ENCODE measurements around the gene CHSY1. TPM values are rescaled to one million over a fixed set of nuclear protein-coding genes. Genes with fewer than 3 reads are reported as not detected.

CHSY1 gene
- polyA plus RNA-seq, 3 donors: 2.7 to 19.0 (median 3.0) TPM

GRCh38 chr15:101286471-101287114, 34.7 kb upstream of the CHSY1 start:
- Histone ChIP-seq H3K27ac (ENCODE audit: low read depth in 1 of 2, low read length in 2 of 2) (peak overlapping the region in 1 of 2 donors; percentile 48), H4K20me1 (ENCODE audit: insufficient read depth, low read length) (peaks cover 46% of the 10 kb centered on the region), H3K9me3 (replicated peaks in 1 of 2; ENCODE audit: control insufficient read depth in 1 of 2, insufficient read depth in 1 of 2, low read length in 2 of 2) (no peaks in the 10 kb centered on the region), H3K4me2 (replicated peaks; ENCODE audit: extremely low read depth, low read length, poor library complexity, severe bottlenecking) (no peak overlapping the region), H3K36me3 (replicated peaks in 1 of 2; ENCODE audit: control insufficient read depth in 1 of 2, insufficient read depth in 2 of 2, low read length in 2 of 2) (peaks cover 68 to 96% of the 10 kb centered on the region in 2 donors), H3K4me3 (replicated peaks in 1 of 3; ENCODE audit: low read depth in 2 of 3, low read length in 3 of 3) (no peak overlapping the region), H2AFZ (ENCODE audit: insufficient read depth, low read depth, low read length, poor library complexity, severe bottlenecking) (no peak overlapping the region), H3K79me2 (ENCODE audit: insufficient read depth, low read length) (peaks cover 46% of the 10 kb centered on the region), H3K27me3 (ENCODE audit: control insufficient read depth in 2 of 2, insufficient read depth in 2 of 2, low read length in 2 of 2) (no peaks in the 10 kb centered on the region), H3K4me1 (ENCODE audit: control insufficient read depth in 1 of 2, insufficient read depth in 2 of 2, low read length in 2 of 2) (no peaks in the 10 kb centered on the region), H3K9ac (ENCODE audit: insufficient read depth, low read length, poor library complexity, severe bottlenecking) (no peak overlapping the region)
- peaks cover 78 to 89% of the 10 kb centered on the region in 2 donors for H3K36me3 Mint-ChIP-seq
- no peaks in the 10 kb centered on the region for H3K27me3 Mint-ChIP-seq (ENCODE audit: low read depth in 3 of 3)
- no peak for DNase-seq
- TF ChIP-seq, protein P1, sequence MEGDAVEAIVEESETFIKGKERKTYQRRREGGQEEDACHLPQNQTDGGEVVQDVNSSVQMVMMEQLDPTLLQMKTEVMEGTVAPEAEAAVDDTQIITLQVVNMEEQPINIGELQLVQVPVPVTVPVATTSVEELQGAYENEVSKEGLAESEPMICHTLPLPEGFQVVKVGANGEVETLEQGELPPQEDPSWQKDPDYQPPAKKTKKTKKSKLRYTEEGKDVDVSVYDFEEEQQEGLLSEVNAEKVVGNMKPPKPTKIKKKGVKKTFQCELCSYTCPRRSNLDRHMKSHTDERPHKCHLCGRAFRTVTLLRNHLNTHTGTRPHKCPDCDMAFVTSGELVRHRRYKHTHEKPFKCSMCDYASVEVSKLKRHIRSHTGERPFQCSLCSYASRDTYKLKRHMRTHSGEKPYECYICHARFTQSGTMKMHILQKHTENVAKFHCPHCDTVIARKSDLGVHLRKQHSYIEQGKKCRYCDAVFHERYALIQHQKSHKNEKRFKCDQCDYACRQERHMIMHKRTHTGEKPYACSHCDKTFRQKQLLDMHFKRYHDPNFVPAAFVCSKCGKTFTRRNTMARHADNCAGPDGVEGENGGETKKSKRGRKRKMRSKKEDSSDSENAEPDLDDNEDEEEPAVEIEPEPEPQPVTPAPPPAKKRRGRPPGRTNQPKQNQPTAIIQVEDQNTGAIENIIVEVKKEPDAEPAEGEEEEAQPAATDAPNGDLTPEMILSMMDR (IDR thresholded peaks at IDR 0.05): no peak
- peaks cover 3% of the 10 kb centered on the region for H3K4me1 Mint-ChIP-seq
- 100% methylated on average over 4 of the region's 9 CpGs for WGBS (ENCODE audit: insufficient coverage)
- intact Hi-C loops (cut with micrococcal nuclease): no loop called here
- peak overlapping the region in 3 of 7 donors; percentile 9 to 65 (median 37) for H3K27ac Mint-ChIP-seq
- peaks cover 0 to 4% (median 0%) of the 10 kb centered on the region in 7 donors for H3K9me3 Mint-ChIP-seq
- H3K4me3 Mint-ChIP-seq: no peak overlapping the region

DNA sequence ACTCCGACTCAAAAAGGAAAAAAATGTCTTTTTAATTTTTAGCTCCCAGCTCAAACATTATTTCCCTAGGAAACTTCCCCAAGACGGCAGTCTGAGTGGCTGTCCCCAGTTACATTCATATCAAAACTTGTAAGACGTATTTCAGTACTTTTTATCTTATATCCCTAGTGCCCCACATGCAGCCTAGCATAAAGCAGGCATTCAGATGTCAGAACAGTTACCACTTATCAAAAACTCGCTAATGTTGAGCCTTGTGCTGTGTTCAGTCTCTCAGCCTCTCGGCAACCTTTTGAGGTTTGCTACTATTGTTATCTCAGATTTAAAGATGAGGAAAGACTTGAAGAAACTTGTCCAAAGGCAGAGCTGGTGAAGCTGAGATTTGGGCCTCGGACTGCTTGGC, 32.1 kb upstream of the CHSY1 start:
- H3K4me3 ChIP-seq (replicated peaks in 1 of 3; ENCODE audit: low read depth in 2 of 3, low read length in 3 of 3): no peak overlapping the region
- H3K79me2 ChIP-seq (ENCODE audit: insufficient read depth, low read length): peaks cover 20% of the 10 kb centered on the region
- H3K9me3 Mint-ChIP-seq: peaks cover 0 to 4% (median 0%) of the 10 kb centered on the region in 7 donors
- WGBS (ENCODE audit: insufficient coverage): 97% methylated on average over 4 of the region's 6 CpGs
- peaks cover 83 to 91% of the 10 kb centered on the region in 2 donors for H3K36me3 Mint-ChIP-seq
- H3K27me3 ChIP-seq (ENCODE audit: control insufficient read depth in 2 of 2, insufficient read depth in 2 of 2, low read length in 2 of 2): no peaks in the 10 kb centered on the region
- no peak overlapping the region for H3K9ac ChIP-seq (ENCODE audit: insufficient read depth, low read length, poor library complexity, severe bottlenecking)
- peaks cover 25% of the 10 kb centered on the region for H4K20me1 ChIP-seq (ENCODE audit: insufficient read depth, low read length)
- TF ChIP-seq, protein P1 (IDR thresholded peaks at IDR 0.05): no peak
- H3K27ac ChIP-seq (ENCODE audit: low read depth in 1 of 2, low read length in 2 of 2): no peak overlapping the region
- no peak overlapping the region for H2AFZ ChIP-seq (ENCODE audit: insufficient read depth, low read depth, low read length, poor library complexity, severe bottlenecking)
- peaks cover 3% of the 10 kb centered on the region for H3K4me1 Mint-ChIP-seq
- no peak for DNase-seq
- no peak overlapping the region for H3K4me3 Mint-ChIP-seq
- H3K4me1 ChIP-seq (ENCODE audit: control insufficient read depth in 1 of 2, insufficient read depth in 2 of 2, low read length in 2 of 2): no peaks in the 10 kb centered on the region
- no peak overlapping the region for H3K4me2 ChIP-seq (replicated peaks; ENCODE audit: extremely low read depth, low read length, poor library complexity, severe bottlenecking)
- intact Hi-C loops (cut with micrococcal nuclease): no loop called here
- no peaks in the 10 kb centered on the region for H3K9me3 ChIP-seq (replicated peaks in 1 of 2; ENCODE audit: control insufficient read depth in 1 of 2, insufficient read depth in 1 of 2, low read length in 2 of 2)
- no peaks in the 10 kb centered on the region for H3K27me3 Mint-ChIP-seq (ENCODE audit: low read depth in 3 of 3)
- H3K36me3 ChIP-seq (replicated peaks in 1 of 2; ENCODE audit: control insufficient read depth in 1 of 2, insufficient read depth in 2 of 2, low read length in 2 of 2): peaks cover 76 to 95% of the 10 kb centered on the region in 2 donors
- peak overlapping the region in 1 of 7 donors; percentile 20 for H3K27ac Mint-ChIP-seq

Measured in CD14-positive monocyte (primary cell).